ENCODE measurements around the gene AP3B2. TPM values are rescaled to one million over a fixed set of nuclear protein-coding genes. Genes with fewer than 3 reads are reported as not detected.
A peak's percentile ranks its signal among the peaks of the same experiment; 100 is the strongest.
"Not testable (repeated sequence)": the region's sequence is repeated elsewhere in the genome, so short reads cannot be mapped to it uniquely, and the experiment has no call there.

Gene AP3B2
- total and polyA plus RNA-seq, 2 donors (not counting 1 experiment from before 2014, with no cell fraction given) = 0.09 to 0.17 TPM

GRCh38 chr15:82709081-82709420, 624 bp downstream of the AP3B2 start:
- H3K9ac ChIP-seq (ENCODE audit: insufficient read depth, low read length) = no peak overlapping the region
- peak; percentile 8 for DNase-seq (ENCODE audit: low read depth in 2 of 2)

GRCh38 chr15:82705856-82706255, 3.8 kb downstream of the AP3B2 start:
- DNase-seq (ENCODE audit: low read depth in 2 of 2); H3K4me1 ChIP-seq (ENCODE audit: control insufficient read depth, extremely low read depth, insufficient read depth, low read length); H3K9ac ChIP-seq (ENCODE audit: insufficient read depth, low read length); H3K9me3 ChIP-seq (ENCODE audit: control insufficient read depth, insufficient read depth, low read depth, low read length); H3K27me3 ChIP-seq (ENCODE audit: control insufficient read depth, insufficient read depth, low read length); H3K79me2 ChIP-seq (ENCODE audit: control insufficient read depth, insufficient read depth, low read length); H2AFZ ChIP-seq (ENCODE audit: low read length); H4K20me1 ChIP-seq (ENCODE audit: control insufficient read depth, extremely low read depth, insufficient read depth, low read length); H3K27ac ChIP-seq (ENCODE audit: insufficient read depth, low read length); H3K4me3 ChIP-seq (replicated peaks in 1 of 4; ENCODE audit: control extremely low read depth in 1 of 4, insufficient read depth in 1 of 4, low read depth in 3 of 4, low read length in 4 of 4); H3K36me3 ChIP-seq (ENCODE audit: control insufficient read depth, insufficient read depth, low read length); H3K4me2 ChIP-seq (ENCODE audit: extremely low read depth, insufficient read depth, low read length): not testable (repeated sequence)

More at GRCh38 chr15:82709081-82709420, 624 bp downstream of the AP3B2 start:
- peaks cover 2% of the 10 kb centered on the region for H3K4me1 ChIP-seq (ENCODE audit: control insufficient read depth, extremely low read depth, insufficient read depth, low read length)
- no peaks in the 10 kb centered on the region for H3K27me3 ChIP-seq (ENCODE audit: control insufficient read depth, insufficient read depth, low read length)
- TF ChIP-seq CTCF (conservative IDR thresholded peaks at IDR 0.05 in 1 of 2, IDR thresholded peaks at IDR 0.05 in 1 of 2; ENCODE audit: low read depth in 1 of 2, low read length in 2 of 2) (no peak), EZH2 (IDR thresholded peaks at IDR 0.05; ENCODE audit: low read length, missing control alignments) (no peak)
- no peaks in the 10 kb centered on the region for H4K20me1 ChIP-seq (ENCODE audit: control insufficient read depth, extremely low read depth, insufficient read depth, low read length)
- H3K4me2 ChIP-seq (ENCODE audit: extremely low read depth, insufficient read depth, low read length) = peak overlapping the region; percentile 62
- H3K4me3 ChIP-seq (replicated peaks in 1 of 4; ENCODE audit: control extremely low read depth in 1 of 4, insufficient read depth in 1 of 4, low read depth in 3 of 4, low read length in 4 of 4) = peak overlapping the region in 2 of 4 experiments; percentile 43 to 73
- H3K27ac ChIP-seq (ENCODE audit: insufficient read depth, low read length) = no peak overlapping the region
- no peaks in the 10 kb centered on the region for H3K36me3 ChIP-seq (ENCODE audit: control insufficient read depth, insufficient read depth, low read length)
- no peaks in the 10 kb centered on the region for H3K79me2 ChIP-seq (ENCODE audit: control insufficient read depth, insufficient read depth, low read length)
- H2AFZ ChIP-seq (ENCODE audit: low read length) = no peak overlapping the region
- H3K9me3 ChIP-seq (ENCODE audit: control insufficient read depth, insufficient read depth, low read depth, low read length) = no peaks in the 10 kb centered on the region

- H3K36me3 ChIP-seq (ENCODE audit: control insufficient read depth, insufficient read depth, low read length) = no peaks in the 10 kb centered on the region
These were observed 9.9 kb downstream of the AP3B2 start for GRCh38 chr15:82699726-82700125.

More at GRCh38 chr15:82699726-82700125, 9.9 kb downstream of the AP3B2 start:
- TF ChIP-seq CTCF (conservative IDR thresholded peaks at IDR 0.05 in 1 of 2, IDR thresholded peaks at IDR 0.05 in 1 of 2; ENCODE audit: low read depth in 1 of 2, low read length in 2 of 2) (no peak), EZH2 (IDR thresholded peaks at IDR 0.05; ENCODE audit: low read length, missing control alignments) (no peak)
- Histone ChIP-seq H3K9ac (ENCODE audit: insufficient read depth, low read length) (no peak overlapping the region), H3K79me2 (ENCODE audit: control insufficient read depth, insufficient read depth, low read length) (no peaks in the 10 kb centered on the region), H2AFZ (ENCODE audit: low read length) (no peak overlapping the region), H3K4me3 (replicated peaks in 1 of 4; ENCODE audit: control extremely low read depth in 1 of 4, insufficient read depth in 1 of 4, low read depth in 3 of 4, low read length in 4 of 4) (no peak overlapping the region), H3K27ac (ENCODE audit: insufficient read depth, low read length) (no peak overlapping the region), H4K20me1 (ENCODE audit: control insufficient read depth, extremely low read depth, insufficient read depth, low read length) (no peaks in the 10 kb centered on the region), H3K9me3 (ENCODE audit: control insufficient read depth, insufficient read depth, low read depth, low read length) (no peaks in the 10 kb centered on the region), H3K27me3 (ENCODE audit: control insufficient read depth, insufficient read depth, low read length) (no peaks in the 10 kb centered on the region), H3K4me1 (ENCODE audit: control insufficient read depth, extremely low read depth, insufficient read depth, low read length) (no peaks in the 10 kb centered on the region), H3K4me2 (ENCODE audit: extremely low read depth, insufficient read depth, low read length) (no peak overlapping the region)
- no peak for DNase-seq (ENCODE audit: low read depth in 2 of 2)
